ENCODE results near the gene TPO. TPM values are rescaled to one million over a fixed set of nuclear protein-coding genes. Genes with fewer than 3 reads are reported as not detected.
A peak's percentile ranks its signal among the peaks of the same experiment; 100 is the strongest.
"Not testable (repeated sequence)": the region's sequence is repeated elsewhere in the genome, so short reads cannot be mapped to it uniquely, and the experiment has no call there.

TPO gene
- total RNA-seq, 1 experiment from 2014 or later = not detected

DNA sequence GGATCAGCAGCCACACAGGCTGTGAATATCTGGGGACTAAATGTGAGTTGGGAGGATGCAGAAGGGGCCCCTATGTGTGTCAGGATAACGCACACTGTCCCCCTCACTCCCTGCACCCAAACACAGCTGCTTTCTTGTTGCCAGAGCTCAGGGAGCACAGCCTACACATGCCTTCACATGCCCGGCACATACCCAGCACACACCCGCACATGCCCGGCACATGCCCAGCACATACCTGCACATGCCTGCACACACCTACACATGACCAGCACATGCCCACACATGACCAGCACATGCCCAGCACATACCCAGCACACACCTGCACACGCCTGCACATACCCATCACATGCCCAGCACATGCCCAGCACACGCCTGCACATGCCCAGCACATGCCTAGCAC is 75.6 kb downstream of the TPO start (continued):
- TF ChIP-seq CREB1 (CRISPR knock-in tag; IDR thresholded peaks at IDR 0.05) (no peak), TP53 (CRISPR knock-in tag; IDR thresholded peaks at IDR 0.05) (no peak), GABPB1 (CRISPR knock-in tag; IDR thresholded peaks at IDR 0.05) (no peak), SMAD3 (CRISPR knock-in tag; IDR thresholded peaks at IDR 0.05; ENCODE audit: borderline replicate concordance) (no peak), FOXK1 (CRISPR knock-in tag; IDR thresholded peaks at IDR 0.05) (no peak), PRRX2 (CRISPR knock-in tag; IDR thresholded peaks at IDR 0.05) (no peak)
- TF ChIP-seq, protein P1, sequence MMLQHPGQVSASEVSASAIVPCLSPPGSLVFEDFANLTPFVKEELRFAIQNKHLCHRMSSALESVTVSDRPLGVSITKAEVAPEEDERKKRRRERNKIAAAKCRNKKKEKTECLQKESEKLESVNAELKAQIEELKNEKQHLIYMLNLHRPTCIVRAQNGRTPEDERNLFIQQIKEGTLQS (CRISPR knock-in tag; conservative IDR thresholded peaks at IDR 0.05) = no peak
- TF ChIP-seq, protein P2, sequence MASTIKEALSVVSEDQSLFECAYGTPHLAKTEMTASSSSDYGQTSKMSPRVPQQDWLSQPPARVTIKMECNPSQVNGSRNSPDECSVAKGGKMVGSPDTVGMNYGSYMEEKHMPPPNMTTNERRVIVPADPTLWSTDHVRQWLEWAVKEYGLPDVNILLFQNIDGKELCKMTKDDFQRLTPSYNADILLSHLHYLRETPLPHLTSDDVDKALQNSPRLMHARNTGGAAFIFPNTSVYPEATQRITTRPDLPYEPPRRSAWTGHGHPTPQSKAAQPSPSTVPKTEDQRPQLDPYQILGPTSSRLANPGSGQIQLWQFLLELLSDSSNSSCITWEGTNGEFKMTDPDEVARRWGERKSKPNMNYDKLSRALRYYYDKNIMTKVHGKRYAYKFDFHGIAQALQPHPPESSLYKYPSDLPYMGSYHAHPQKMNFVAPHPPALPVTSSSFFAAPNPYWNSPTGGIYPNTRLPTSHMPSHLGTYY (CRISPR knock-in tag; IDR thresholded peaks at IDR 0.05) = no peak
- TF ChIP-seq, protein P3, sequence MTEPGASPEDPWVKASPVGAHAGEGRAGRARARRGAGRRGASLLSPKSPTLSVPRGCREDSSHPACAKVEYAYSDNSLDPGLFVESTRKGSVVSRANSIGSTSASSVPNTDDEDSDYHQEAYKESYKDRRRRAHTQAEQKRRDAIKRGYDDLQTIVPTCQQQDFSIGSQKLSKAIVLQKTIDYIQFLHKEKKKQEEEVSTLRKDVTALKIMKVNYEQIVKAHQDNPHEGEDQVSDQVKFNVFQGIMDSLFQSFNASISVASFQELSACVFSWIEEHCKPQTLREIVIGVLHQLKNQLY (CRISPR knock-in tag; IDR thresholded peaks at IDR 0.05) = no peak

DNA sequence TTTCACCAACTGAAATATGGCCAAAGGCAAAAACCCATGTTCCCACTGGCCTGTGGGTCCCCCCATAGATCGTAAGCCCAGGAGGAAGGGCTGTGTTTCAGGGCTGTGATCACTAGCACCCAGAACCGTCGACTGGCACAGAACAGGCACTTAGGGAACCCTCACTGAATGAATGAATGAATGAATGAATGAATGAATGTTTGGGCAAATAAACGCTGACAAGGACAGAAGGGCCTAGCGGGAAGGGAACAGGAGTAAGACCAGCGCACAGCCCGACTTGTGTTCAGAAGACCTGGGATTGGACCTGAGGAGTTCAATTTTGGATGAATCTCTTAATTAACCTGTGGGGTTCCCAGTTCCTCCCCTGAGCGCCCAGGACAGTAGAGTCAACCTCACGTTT is 76.2 kb downstream of the TPO start:
- H3K36me3 Mint-ChIP-seq = peaks cover 3% of the 10 kb centered on the region; the same call in 1 of the 2 replicates
- no peak for ATAC-seq
- H3K4me3 Mint-ChIP-seq = no peak overlapping the region
- H3K27me3 Mint-ChIP-seq (ENCODE audit: low read depth) = no peaks in the 10 kb centered on the region
- DNase-seq (ENCODE audit: low spot score) = no peak
- no peaks in the 10 kb centered on the region for H3K9me3 Mint-ChIP-seq
- ChIA-PET POLR2A (no interaction called here), CTCF (no interaction called here)
- TF ChIP-seq ZNF121 (CRISPR knock-in tag; IDR thresholded peaks at IDR 0.05) (no peak), CREB1 (CRISPR knock-in tag; IDR thresholded peaks at IDR 0.05) (no peak)
- H3K4me1 Mint-ChIP-seq = peaks cover 9% of the 10 kb centered on the region; the same call in 1 of the 2 replicates
- peak overlapping the region; percentile 78 for H3K27ac Mint-ChIP-seq

DNA sequence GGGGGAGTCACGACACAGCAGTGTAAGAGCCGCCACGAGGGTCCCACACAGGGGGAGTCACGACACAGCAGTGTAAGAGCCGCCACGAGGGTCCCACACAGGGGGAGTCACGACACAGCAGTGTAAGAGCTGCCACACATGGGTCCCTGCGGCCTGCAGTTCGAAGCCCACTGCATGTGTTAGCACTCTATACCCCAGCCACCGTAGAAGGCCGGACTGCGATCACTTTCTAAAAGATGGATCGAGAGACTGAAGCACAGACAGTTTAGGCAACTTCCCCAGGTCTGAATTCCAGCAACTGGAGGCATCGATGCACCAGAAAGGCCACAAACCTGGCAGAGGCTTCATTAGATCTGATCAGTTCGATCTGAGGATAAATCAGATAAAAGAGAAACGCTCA is 77.1 kb downstream of the TPO start:
- H3K27ac Mint-ChIP-seq; H3K27me3 Mint-ChIP-seq (ENCODE audit: low read depth); H3K4me3 Mint-ChIP-seq; POLR2A ChIA-PET; H3K9me3 Mint-ChIP-seq; DNase-seq (ENCODE audit: low spot score); ATAC-seq; H3K36me3 Mint-ChIP-seq; H3K4me1 Mint-ChIP-seq: not testable (repeated sequence)
- CTCF ChIA-PET = interaction anchor here (1.5 kb wide), 1 partner anchor 61 kb away, joined by 3 read pairs; no protein-coding TSS in a partner anchor

DNA sequence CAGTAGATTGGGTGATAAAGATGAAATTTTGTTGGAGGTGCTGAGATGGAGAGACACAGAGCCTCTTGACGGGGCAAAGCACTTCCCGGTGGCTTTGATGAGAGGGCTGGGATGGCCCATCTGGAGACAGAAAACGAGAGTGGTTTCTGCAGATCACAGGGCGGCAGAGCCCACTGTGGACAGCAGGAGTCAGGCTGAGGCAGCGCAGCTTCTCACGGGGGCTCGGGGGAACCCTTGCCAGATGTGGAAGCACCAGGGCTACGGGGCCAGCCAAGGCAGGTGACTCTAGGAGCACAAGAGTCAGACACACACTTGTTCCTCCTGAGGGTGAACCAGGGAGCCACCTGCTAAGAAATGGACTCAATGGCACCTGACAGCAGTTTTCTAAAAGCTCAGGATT is 78.5 kb downstream of the TPO start:
- DNase-seq (ENCODE audit: low spot score) = peak; percentile 15
- Mint-ChIP-seq H3K36me3 (no peaks in the 10 kb centered on the region), H3K27ac (no peak overlapping the region), H3K4me3 (no peak overlapping the region), H3K4me1 (peaks cover 9% of the 10 kb centered on the region; the same call in 1 of the 2 replicates), H3K27me3 (ENCODE audit: low read depth) (no peaks in the 10 kb centered on the region), H3K9me3 (no peaks in the 10 kb centered on the region)
- ChIA-PET CTCF (interaction anchor here (1.0 to 1.5 kb wide), 3 partner anchors 16 to 59 kb away, joined by 3 read pairs; no protein-coding TSS in a partner anchor), POLR2A (no interaction called here)
- ATAC-seq = peak; percentile 43; the same call in 1 of the 2 replicates
- TF ChIP-seq, protein P4, sequence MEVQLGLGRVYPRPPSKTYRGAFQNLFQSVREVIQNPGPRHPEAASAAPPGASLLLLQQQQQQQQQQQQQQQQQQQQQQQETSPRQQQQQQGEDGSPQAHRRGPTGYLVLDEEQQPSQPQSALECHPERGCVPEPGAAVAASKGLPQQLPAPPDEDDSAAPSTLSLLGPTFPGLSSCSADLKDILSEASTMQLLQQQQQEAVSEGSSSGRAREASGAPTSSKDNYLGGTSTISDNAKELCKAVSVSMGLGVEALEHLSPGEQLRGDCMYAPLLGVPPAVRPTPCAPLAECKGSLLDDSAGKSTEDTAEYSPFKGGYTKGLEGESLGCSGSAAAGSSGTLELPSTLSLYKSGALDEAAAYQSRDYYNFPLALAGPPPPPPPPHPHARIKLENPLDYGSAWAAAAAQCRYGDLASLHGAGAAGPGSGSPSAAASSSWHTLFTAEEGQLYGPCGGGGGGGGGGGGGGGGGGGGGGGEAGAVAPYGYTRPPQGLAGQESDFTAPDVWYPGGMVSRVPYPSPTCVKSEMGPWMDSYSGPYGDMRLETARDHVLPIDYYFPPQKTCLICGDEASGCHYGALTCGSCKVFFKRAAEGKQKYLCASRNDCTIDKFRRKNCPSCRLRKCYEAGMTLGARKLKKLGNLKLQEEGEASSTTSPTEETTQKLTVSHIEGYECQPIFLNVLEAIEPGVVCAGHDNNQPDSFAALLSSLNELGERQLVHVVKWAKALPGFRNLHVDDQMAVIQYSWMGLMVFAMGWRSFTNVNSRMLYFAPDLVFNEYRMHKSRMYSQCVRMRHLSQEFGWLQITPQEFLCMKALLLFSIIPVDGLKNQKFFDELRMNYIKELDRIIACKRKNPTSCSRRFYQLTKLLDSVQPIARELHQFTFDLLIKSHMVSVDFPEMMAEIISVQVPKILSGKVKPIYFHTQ (CRISPR knock-in tag; IDR thresholded peaks at IDR 0.05) = no peak
- no peak for TF ChIP-seq OVOL2 (CRISPR knock-in tag; IDR thresholded peaks at IDR 0.05; ENCODE audit: borderline replicate concordance)
- TF ChIP-seq ELF4 (CRISPR knock-in tag; IDR thresholded peaks at IDR 0.05; ENCODE audit: low read depth) = no peak
- no peak for TF ChIP-seq GTF2I (CRISPR knock-in tag; conservative IDR thresholded peaks at IDR 0.05)
- no peak for TF ChIP-seq ZNF423 (CRISPR knock-in tag; IDR thresholded peaks at IDR 0.05)
- TF ChIP-seq, protein P5, sequence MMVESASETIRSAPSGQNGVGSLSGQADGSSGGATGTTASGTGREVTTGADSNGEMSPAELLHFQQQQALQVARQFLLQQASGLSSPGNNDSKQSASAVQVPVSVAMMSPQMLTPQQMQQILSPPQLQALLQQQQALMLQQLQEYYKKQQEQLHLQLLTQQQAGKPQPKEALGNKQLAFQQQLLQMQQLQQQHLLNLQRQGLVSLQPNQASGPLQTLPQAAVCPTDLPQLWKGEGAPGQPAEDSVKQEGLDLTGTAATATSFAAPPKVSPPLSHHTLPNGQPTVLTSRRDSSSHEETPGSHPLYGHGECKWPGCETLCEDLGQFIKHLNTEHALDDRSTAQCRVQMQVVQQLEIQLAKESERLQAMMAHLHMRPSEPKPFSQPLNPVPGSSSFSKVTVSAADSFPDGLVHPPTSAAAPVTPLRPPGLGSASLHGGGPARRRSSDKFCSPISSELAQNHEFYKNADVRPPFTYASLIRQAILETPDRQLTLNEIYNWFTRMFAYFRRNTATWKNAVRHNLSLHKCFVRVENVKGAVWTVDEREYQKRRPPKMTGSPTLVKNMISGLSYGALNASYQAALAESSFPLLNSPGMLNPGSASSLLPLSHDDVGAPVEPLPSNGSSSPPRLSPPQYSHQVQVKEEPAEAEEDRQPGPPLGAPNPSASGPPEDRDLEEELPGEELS (CRISPR knock-in tag; IDR thresholded peaks at IDR 0.05) = no peak
- TF ChIP-seq, protein P6, sequence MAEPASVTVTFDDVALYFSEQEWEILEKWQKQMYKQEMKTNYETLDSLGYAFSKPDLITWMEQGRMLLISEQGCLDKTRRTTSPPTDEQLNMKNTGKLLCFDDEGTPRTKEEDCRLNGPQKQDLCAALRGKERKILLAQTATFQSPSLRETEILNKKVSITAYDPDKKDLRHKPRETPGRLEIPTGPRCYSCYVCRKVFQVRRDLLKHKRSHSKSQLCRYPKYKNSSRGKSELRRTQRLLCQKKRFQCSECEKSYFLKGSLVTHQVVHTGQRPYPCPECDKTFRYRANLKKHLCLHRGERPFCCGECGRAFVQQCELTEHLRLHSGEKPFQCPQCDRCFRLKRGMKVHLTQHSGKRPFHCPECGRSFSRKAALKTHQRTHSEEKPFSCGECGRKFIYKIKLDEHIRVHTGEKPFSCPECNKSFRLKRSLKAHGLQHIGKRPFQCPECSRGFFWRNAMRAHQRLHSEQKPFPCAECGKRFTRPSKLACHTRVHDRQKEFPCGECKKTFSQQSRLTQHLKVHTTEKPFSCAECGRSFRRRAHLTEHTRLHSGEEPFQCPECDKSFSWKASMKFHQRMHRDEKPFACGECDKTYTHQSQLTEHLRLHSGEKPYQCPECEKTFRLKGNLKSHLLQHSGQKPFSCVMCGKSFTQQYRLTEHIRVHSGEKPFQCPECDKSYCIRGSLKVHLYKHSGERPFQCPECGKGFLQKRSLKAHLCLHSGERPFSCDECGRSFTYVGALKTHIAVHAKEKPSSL (CRISPR knock-in tag; conservative IDR thresholded peaks at IDR 0.05) = no peak
- TF ChIP-seq, protein P7, sequence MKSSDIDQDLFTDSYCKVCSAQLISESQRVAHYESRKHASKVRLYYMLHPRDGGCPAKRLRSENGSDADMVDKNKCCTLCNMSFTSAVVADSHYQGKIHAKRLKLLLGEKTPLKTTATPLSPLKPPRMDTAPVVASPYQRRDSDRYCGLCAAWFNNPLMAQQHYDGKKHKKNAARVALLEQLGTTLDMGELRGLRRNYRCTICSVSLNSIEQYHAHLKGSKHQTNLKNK (CRISPR knock-in tag; IDR thresholded peaks at IDR 0.05) = no peak
- TF ChIP-seq ZNF138 (CRISPR knock-in tag; conservative IDR thresholded peaks at IDR 0.05) = no peak
- TF ChIP-seq, protein P2 (CRISPR knock-in tag; IDR thresholded peaks at IDR 0.05) = no peak
- TF ChIP-seq IRF2 (CRISPR knock-in tag; IDR thresholded peaks at IDR 0.05; ENCODE audit: borderline replicate concordance, low read depth) = no peak
- no peak for TF ChIP-seq GABPB1 (CRISPR knock-in tag; IDR thresholded peaks at IDR 0.05)
